Cardiac muscle cell (in vitro differentiated cells and primary cell): ENCODE data around the gene ITGA11. TPM values are rescaled to one million over a fixed set of nuclear protein-coding genes. Genes with fewer than 3 reads are reported as not detected.

Experiments
- DNase-seq, 2 donors: peaks; one replicate each; pipeline versions ENCODE4 v3.0.0 to v3.0.0-alpha.2; 2010 to 2017; ENCODE audit warnings: low read depth in 1 of 2, low spot score in 1 of 2
- H3K27ac ChIP-seq: fragments of 200-600 bp; sonication (generic); 2 replicates; pipeline ENCODE4 v1.5.1; 2016
- H3K27me3 ChIP-seq: fragments of 200-600 bp; sonication (generic); 2 replicates; pipeline ENCODE4 v1.6.0; 2016; ENCODE audit warnings: control low read depth
- H3K36me3 ChIP-seq: fragments of 200-600 bp; sonication (generic); 2 replicates; pipeline ENCODE4 v1.5.1; 2016; ENCODE audit warnings: control low read depth
- H3K4me1 ChIP-seq: fragments of 200-600 bp; sonication (generic); 2 replicates; pipeline ENCODE4 v1.8.1; 2017; ENCODE audit warnings: low read depth, mild to moderate bottlenecking, mixed run types
- H3K4me3 ChIP-seq: fragments of 200-600 bp; sonication (generic); 2 replicates; pipeline ENCODE4 v1.5.1; 2016; ENCODE audit warnings: mild to moderate bottlenecking
- H3K9me3 ChIP-seq: fragments of 200-600 bp; sonication (generic); 2 replicates; pipeline ENCODE4 v1.5.1; 2017; ENCODE audit warnings: low read depth, mild to moderate bottlenecking, control low read depth
- CTCF ChIP-seq: IDR thresholded peaks from 2 replicates; pipeline ENCODE4 v1.5.1; 2012; ENCODE audit warnings: low read depth, mild to moderate bottlenecking, low read length
- polyA plus RNA-seq: library from polyadenylated mRNA; unstranded; fragments of >200 nt; fragmentation: Nextera tagmentation; extraction: Ambion mirVana; gene quantifications from 2 replicates; pipeline ENCODE4 v1.2.1, GENCODE V29; 2016
- total RNA-seq: library from RNA; depleted of rRNA; stranded (reverse); fragments of >200 nt; gene quantifications from 2 replicates; pipeline ENCODE4 v1.2.3, GENCODE V29; 2016

The ITGA11 gene
- total and polyA plus RNA-seq, 2 experiments from 2014 or later = 0.12 to 1.2 TPM

- no peak overlapping the region for H3K27ac ChIP-seq
- no peaks in the 10 kb centered on the region for H3K4me1 ChIP-seq
- no peak for DNase-seq
- H3K4me3 ChIP-seq = no peak overlapping the region
- H3K9me3 ChIP-seq = no peaks in the 10 kb centered on the region
- no peak for TF ChIP-seq CTCF
- no peaks in the 10 kb centered on the region for H3K36me3 ChIP-seq
- H3K27me3 ChIP-seq = no peaks in the 10 kb centered on the region
These were observed 120.0 kb downstream of the ITGA11 start for GRCh38 chr15:68311859-68312557.

GRCh38 chr15:68311464-68311835 lies 120.5 kb downstream of the ITGA11 start:
- no peaks in the 10 kb centered on the region for H3K36me3 ChIP-seq
- TF ChIP-seq CTCF = no peak
- DNase-seq = no peak
- H3K4me3 ChIP-seq = no peak overlapping the region
- H3K27ac ChIP-seq = no peak overlapping the region
- no peaks in the 10 kb centered on the region for H3K27me3 ChIP-seq
- no peaks in the 10 kb centered on the region for H3K9me3 ChIP-seq
- no peaks in the 10 kb centered on the region for H3K4me1 ChIP-seq

- Histone ChIP-seq H3K27me3 (no peaks in the 10 kb centered on the region), H3K27ac (no peak overlapping the region), H3K4me1 (no peaks in the 10 kb centered on the region), H3K4me3 (no peak overlapping the region), H3K9me3 (no peaks in the 10 kb centered on the region), H3K36me3 (no peaks in the 10 kb centered on the region)
- no peak for DNase-seq
- TF ChIP-seq CTCF = no peak
These were observed 121.0 kb downstream of the ITGA11 start for GRCh38 chr15:68310804-68311463.

GRCh38 chr15:68310178-68310803 lies 121.7 kb downstream of the ITGA11 start:
- Histone ChIP-seq H3K4me1 (no peaks in the 10 kb centered on the region), H3K9me3 (no peaks in the 10 kb centered on the region), H3K36me3 (no peaks in the 10 kb centered on the region), H3K4me3 (no peak overlapping the region), H3K27ac (no peak overlapping the region), H3K27me3 (no peaks in the 10 kb centered on the region)
- no peak for TF ChIP-seq CTCF
- no peak for DNase-seq

- Histone ChIP-seq H3K4me1 (peaks cover 5% of the 10 kb centered on the region), H3K9me3 (no peaks in the 10 kb centered on the region), H3K27me3 (no peaks in the 10 kb centered on the region), H3K27ac (no peak overlapping the region), H3K4me3 (no peak overlapping the region), H3K36me3 (no peaks in the 10 kb centered on the region)
- DNase-seq = no peak
- TF ChIP-seq CTCF = no peak
These were observed 122.9 kb downstream of the ITGA11 start for GRCh38 chr15:68309024-68309423.
